PC-3 (cell line): Measurements from ENCODE around the gene PLEKHB2. TPM values are rescaled to one million over a fixed set of nuclear protein-coding genes. Genes with fewer than 3 reads are reported as not detected.

Source experiments
- ATAC-seq: fragments of 200-7000 bp; cut with Tn5 transposase; 2 replicates; pipeline ENCODE4 v1.9.1; 2020; ENCODE audit warnings: mild to moderate bottlenecking, moderate library complexity
- BruUV-seq: library from RNA; stranded (reverse); fragments of 400-500 nt; replicated peaks from 2 replicates; lab custom pipeline; 2021; lab: Mats Ljungman, UMichigan
- CTCF ChIA-PET: fragments of 300-600 bp; sonication (Branson Sonifier 250); formaldehyde crosslinking; loops from one replicate; lab custom pipeline; 2022; ENCODE audit warnings: antibody characterized with exemption; lab: Charles Lee
- POLR2A ChIA-PET: fragments of 300-600 bp; sonication (Branson Sonifier 250); formaldehyde crosslinking; loops from one replicate; lab custom pipeline; 2022; ENCODE audit warnings: antibody characterized with exemption; ENCODE audit not compliant: unreplicated experiment; lab: Charles Lee
- DNase-seq: peaks from one replicate; pipeline ENCODE4 v3.0.0-alpha.2; 2015
- H2AFZ ChIP-seq: fragments of 300-600 bp; sonication (generic); 2 replicates; pipeline ENCODE4 v1.6.0; 2016; ENCODE audit warnings: antibody characterized with exemption, low read length
- H3F3A ChIP-seq: fragments of 300-600 bp; sonication (generic); one replicate; pipeline ENCODE4 v1.6.0; 2017; ENCODE audit warnings: antibody characterized with exemption, low read length, control low read depth, mild to moderate bottlenecking; ENCODE audit not compliant: unreplicated experiment
- H3K27ac ChIP-seq: fragments of 300-600 bp; sonication (generic); 2 replicates; pipeline ENCODE4 v1.5.1; 2016; ENCODE audit warnings: mild to moderate bottlenecking, low read length
- H3K27me3 ChIP-seq: fragments of 300-600 bp; sonication (generic); 2 replicates; pipeline ENCODE4 v1.6.1; 2016; ENCODE audit warnings: low read length, mixed read lengths
- H3K36me3 ChIP-seq: fragments of 300-600 bp; sonication (generic); 2 replicates; pipeline ENCODE4 v1.6.1; 2016; ENCODE audit warnings: low read depth, mixed run types, low read length, mixed read lengths
- H3K4me1 ChIP-seq: fragments of 300-600 bp; sonication (generic); 2 replicates; pipeline ENCODE4 v1.5.1; 2016; ENCODE audit warnings: low read length; ENCODE audit not compliant: insufficient read depth
- H3K4me2 ChIP-seq: fragments of 300-600 bp; sonication (generic); 2 replicates; pipeline ENCODE4 v1.6.0; 2016; ENCODE audit warnings: low read length
- H3K4me3 ChIP-seq: fragments of 300-600 bp; sonication (generic); 2 replicates; pipeline ENCODE4 v1.5.1; 2016; ENCODE audit warnings: mild to moderate bottlenecking, low read length, mixed read lengths
- H3K79me2 ChIP-seq: fragments of 300-600 bp; sonication (generic); 2 replicates; pipeline ENCODE4 v1.6.1; 2017; ENCODE audit warnings: low read length, mixed read lengths
- H3K9ac ChIP-seq: fragments of 300-600 bp; sonication (generic); 2 replicates; pipeline ENCODE4 v1.6.0; 2016; ENCODE audit warnings: mild to moderate bottlenecking, low read length
- H3K9me2 ChIP-seq: fragments of 300-600 bp; sonication (generic); replicated peaks from 2 replicates; pipeline ENCODE4 v1.6.1; 2016; ENCODE audit warnings: mixed run types, low read length, mixed read lengths
- H3K9me3 ChIP-seq: fragments of 300-600 bp; sonication (generic); 2 replicates; pipeline ENCODE4 v1.6.1; 2016; ENCODE audit warnings: low read length, mixed read lengths
- H4K20me1 ChIP-seq: fragments of 300-600 bp; sonication (generic); 2 replicates; pipeline ENCODE4 v1.6.1; 2016; ENCODE audit warnings: low read length, mixed read lengths
- CTCF ChIP-seq: fragments of 300-600 bp; sonication (generic); conservative IDR thresholded peaks from 2 replicates; pipeline ENCODE4 v1.5.1; 2017; ENCODE audit warnings: antibody characterized with exemption, low read depth, mild to moderate bottlenecking, low read length
- EZH2 ChIP-seq: fragments of 300-600 bp; sonication (generic); IDR thresholded peaks from one replicate; pipeline ENCODE4 v1.6.1; 2017; ENCODE audit warnings: antibody characterized with exemption, mild to moderate bottlenecking, low read length; ENCODE audit not compliant: unreplicated experiment
- EZH2phosphoT487 ChIP-seq: fragments of 300-600 bp; sonication (generic); IDR thresholded peaks from 2 replicates; pipeline ENCODE4 v1.6.1; 2018; ENCODE audit warnings: mild to moderate bottlenecking, antibody characterized with exemption, low read length, borderline replicate concordance
- intact Hi-C: fragments of 100-400 bp; cut with micrococcal nuclease; formaldehyde crosslinking; loops from 2 replicates; pipeline ENCODE4 v1.9.0; 2023
- total RNA-seq: library from RNA; depleted of rRNA; stranded (reverse); fragments of >200 nt; gene quantifications from 2 replicates; pipeline ENCODE4 v1.2.3, GENCODE V29; 2014

Gene PLEKHB2
- total RNA-seq, 1 experiment from 2014 or later, result 64.5 TPM

GRCh38 chr2:131154647-131155046, 49.5 kb downstream of the PLEKHB2 start:
- Histone ChIP-seq H3K36me3 (peaks cover under 1% of the 10 kb centered on the region; the same call in 1 of the 2 replicates), H3K27ac (no peak overlapping the region), H3K9me2 (no peaks in the 10 kb centered on the region), H3K27me3 (0 out of 2 replicates have a peak, but pooled peaks cover 5% of the 10 kb centered on the region), H3K9ac (no peak overlapping the region), H4K20me1 (no peaks in the 10 kb centered on the region), H3K4me2 (no peak overlapping the region), H3K4me1 (no peaks in the 10 kb centered on the region), H3F3A (no peaks in the 10 kb centered on the region), H3K4me3 (no peak overlapping the region), H3K9me3 (no peaks in the 10 kb centered on the region), H3K79me2 (no peaks in the 10 kb centered on the region), H2AFZ (no peak overlapping the region)
- no peak for ATAC-seq
- no peak for DNase-seq
- TF ChIP-seq CTCF (no peak), EZH2phosphoT487 (no peak), EZH2 (no peak)
- no TSS peak for BruUV-seq
- intact Hi-C loops, result loop anchor here (1.0 kb wide), 3 partner anchors 181 to 519 kb away; no protein-coding TSS in a partner anchor
- ChIA-PET POLR2A (no interaction called here), CTCF (no interaction called here)

- H3K9me2 ChIP-seq, result no peaks in the 10 kb centered on the region
- DNase-seq (no peak), ATAC-seq (no peak)
- no peak overlapping the region for H3K9ac ChIP-seq
- H3K36me3 ChIP-seq, result no peaks in the 10 kb centered on the region
- H3K9me3 ChIP-seq, result no peaks in the 10 kb centered on the region
- no peak overlapping the region for H3K4me3 ChIP-seq
- H3K4me2 ChIP-seq, result no peak overlapping the region
- no peak overlapping the region for H2AFZ ChIP-seq
- H3K4me1 ChIP-seq, result no peaks in the 10 kb centered on the region
- no peak for TF ChIP-seq EZH2phosphoT487
- no peak for TF ChIP-seq EZH2
- no peak for TF ChIP-seq CTCF
- 0 out of 2 replicates have a peak, but pooled peaks cover 5% of the 10 kb centered on the region for H3K27me3 ChIP-seq
- intact Hi-C loops, result no loop called here
- CTCF ChIA-PET, result interaction anchor here (0.6 kb wide), 1 partner anchor 518 kb away, joined by 12 read pairs; no protein-coding TSS in a partner anchor
- H3K27ac ChIP-seq, result no peak overlapping the region
- no TSS peak for BruUV-seq
- no peaks in the 10 kb centered on the region for H3K79me2 ChIP-seq
- no peaks in the 10 kb centered on the region for H3F3A ChIP-seq
- H4K20me1 ChIP-seq, result no peaks in the 10 kb centered on the region
- POLR2A ChIA-PET, result no interaction called here
Measured at GRCh38 chr2:131155208-131155855, 50.2 kb downstream of the PLEKHB2 start.
